Calu3 (cell line): ENCODE results near the gene SATL1. TPM values are rescaled to one million over a fixed set of nuclear protein-coding genes. Genes with fewer than 3 reads are reported as not detected.

Experiments
- BruUV-seq: library from RNA; stranded (reverse); fragments of 400-500 nt; replicated peaks from 2 replicates; lab custom pipeline; 2021; lab: Mats Ljungman, UMichigan
- CTCF ChIA-PET: fragments of 300-600 bp; sonication (Branson Sonifier 250); formaldehyde crosslinking; loops from one replicate; lab custom pipeline; 2022; ENCODE audit warnings: antibody characterized with exemption; lab: Charles Lee
- DNase-seq: peaks from one replicate; pipeline ENCODE4 v3.0.0; 2022
- H3K27ac Mint-ChIP-seq: one replicate; pipeline ENCODE4 v1.8.0; 2022; ENCODE audit warnings: mixed read lengths; ENCODE audit not compliant: unreplicated experiment
- H3K27me3 Mint-ChIP-seq: one replicate; pipeline ENCODE4 v1.8.0; 2022; ENCODE audit warnings: mixed read lengths; ENCODE audit not compliant: unreplicated experiment
- H3K36me3 Mint-ChIP-seq: one replicate; pipeline ENCODE4 v1.8.0; 2022; ENCODE audit warnings: mild to moderate bottlenecking, moderate library complexity, mixed read lengths; ENCODE audit not compliant: insufficient read depth, unreplicated experiment
- H3K4me1 Mint-ChIP-seq: one replicate; pipeline ENCODE4 v1.8.0; 2022; ENCODE audit warnings: mild to moderate bottlenecking, low read depth, mixed read lengths; ENCODE audit not compliant: unreplicated experiment
- H3K4me3 Mint-ChIP-seq: one replicate; pipeline ENCODE4 v1.8.0; 2022; ENCODE audit warnings: mild to moderate bottlenecking, low read depth, moderate library complexity, mixed read lengths; ENCODE audit not compliant: unreplicated experiment
- H3K9me3 Mint-ChIP-seq: one replicate; pipeline ENCODE4 v1.8.0; 2022; ENCODE audit warnings: low read depth, mixed read lengths; ENCODE audit not compliant: unreplicated experiment
- CTCF ChIP-seq: fragments of 200-600 bp; IDR thresholded peaks from one replicate; pipeline ENCODE4 v1.8.0; 2022; ENCODE audit warnings: antibody characterized with exemption; ENCODE audit not compliant: unreplicated experiment
- intact Hi-C: fragments of 100-400 bp; cut with micrococcal nuclease; formaldehyde crosslinking; loops from one replicate; pipeline ENCODE4 v1.10.0; 2022; ENCODE audit not compliant: unreplicated experiment
- total RNA-seq: library from RNA; stranded (reverse); gene quantifications from 2 replicates; pipeline ENCODE4 v1.2.3, GENCODE V29; 2022

The SATL1 gene
- total RNA-seq, 1 experiment from 2014 or later: not detected

- CTCF ChIA-PET: interaction anchor here (0.5 to 1.3 kb wide), 4 partner anchors 123 to 551 kb away, joined by 3 to 11 read pairs (median 4); no protein-coding TSS in a partner anchor
- Mint-ChIP-seq H3K27me3 (no peaks in the 10 kb centered on the region), H3K27ac (peak overlapping the region; percentile 16), H3K4me1 (peaks cover 8% of the 10 kb centered on the region), H3K36me3 (no peaks in the 10 kb centered on the region), H3K4me3 (no peak overlapping the region), H3K9me3 (no peaks in the 10 kb centered on the region)
- no TSS peak for BruUV-seq
- intact Hi-C loops: loop anchor here (1.0 to 5.0 kb wide), 3 partner anchors 145 to 715 kb away; no protein-coding TSS in a partner anchor
- no peak for DNase-seq
- no peak for TF ChIP-seq CTCF
Observed at GRCh38 chrX:85052636-85053343, 190.8 kb downstream of the SATL1 start.

- no peak overlapping the region for H3K4me3 Mint-ChIP-seq
Observed at GRCh38 chrX:85052205-85052604, 191.4 kb downstream of the SATL1 start.

GRCh38 chrX:85051627-85052026 lies 192.0 kb downstream of the SATL1 start:
- Mint-ChIP-seq H3K4me3 (no peak overlapping the region), H3K4me1 (peaks cover 8% of the 10 kb centered on the region), H3K36me3 (no peaks in the 10 kb centered on the region), H3K9me3 (no peaks in the 10 kb centered on the region), H3K27ac (no peak overlapping the region), H3K27me3 (no peaks in the 10 kb centered on the region)
- no peak for TF ChIP-seq CTCF
- intact Hi-C loops: loop anchor here (5.0 kb wide), 2 partner anchors 144 to 714 kb away; no protein-coding TSS in a partner anchor
- no peak for DNase-seq
- BruUV-seq: no TSS peak
- CTCF ChIA-PET: no interaction called here

More at GRCh38 chrX:85052205-85052604, 191.4 kb downstream of the SATL1 start:
- Mint-ChIP-seq H3K4me1 (peaks cover 8% of the 10 kb centered on the region), H3K9me3 (no peaks in the 10 kb centered on the region), H3K27me3 (no peaks in the 10 kb centered on the region), H3K36me3 (no peaks in the 10 kb centered on the region), H3K27ac (no peak overlapping the region)
- intact Hi-C loops: loop anchor here (5.0 kb wide), 2 partner anchors 145 to 715 kb away; no protein-coding TSS in a partner anchor
- no TSS peak for BruUV-seq
- CTCF ChIA-PET: interaction anchor here (0.5 kb wide), 1 partner anchor 168 kb away, joined by 3 read pairs; no protein-coding TSS in a partner anchor
- no peak for TF ChIP-seq CTCF
- no peak for DNase-seq

Other genes starting within 250 kb of the SATL1 start
- 37.1 TPM in 2 replicates for gene APOOL, start 239.9 kb downstream of the SATL1 start, total RNA-seq
- gene ZNF711, start 212 bp upstream of the SATL1 start, total RNA-seq: 6.0 and 8.0 TPM in 2 replicates
- 24.1 and 32.5 TPM in 2 replicates for gene POF1B, start 135.9 kb upstream of the SATL1 start, total RNA-seq